Ramos (cell line): ENCODE data around the gene LSM11.
"Not testable (repeated sequence)": the region's sequence is repeated elsewhere in the genome, so short reads cannot be mapped to it uniquely, and the experiment has no call there.

Experiments
- in situ Hi-C: fragments of 300-500 bp; cut with MboI; formaldehyde crosslinking; loops from one replicate; pipeline ENCODE4 v1.14.3; 2022; ENCODE audit warnings: low sequenced_read_pairs; ENCODE audit not compliant: unreplicated experiment

Gene LSM11

GRCh38 chr5:157743163-157744050, at the start of gene LSM11:
TSS of gene LSM11 (plus strand) at chr5:157743712. CDS start at chr5:157743751, 39 bp downstream.
- in situ Hi-C loops, result loop anchor here (10.0 kb wide), 1 partner anchor 409 kb away; no protein-coding TSS in a partner anchor

- in situ Hi-C loops, result not testable (repeated sequence)
These were observed 49.7 kb upstream of the LSM11 start for GRCh38 chr5:157693816-157694215.

GRCh38 chr5:157696154-157696553, 47.4 kb upstream of the LSM11 start:
- in situ Hi-C loops, result not testable (repeated sequence)

- in situ Hi-C loops, result not testable (repeated sequence)
These were observed 44.8 kb upstream of the LSM11 start for GRCh38 chr5:157698674-157699073.

GRCh38 chr5:157703736-157704135, 39.8 kb upstream of the LSM11 start:
- in situ Hi-C loops, result no loop called here

- in situ Hi-C loops, result no loop called here
These were observed 34.6 kb upstream of the LSM11 start for GRCh38 chr5:157708866-157709265.

- in situ Hi-C loops, result no loop called here
These were observed 34.2 kb upstream of the LSM11 start for GRCh38 chr5:157709346-157709745.

GRCh38 chr5:157710431-157710830, 33.1 kb upstream of the LSM11 start:
- in situ Hi-C loops, result loop anchor here (10.0 kb wide), 1 partner anchor 276 kb away; no protein-coding TSS in a partner anchor

GRCh38 chr5:157710882-157711281, 32.6 kb upstream of the LSM11 start:
- in situ Hi-C loops, result loop anchor here (10.0 kb wide), 1 partner anchor 276 kb away; no protein-coding TSS in a partner anchor

GRCh38 chr5:157713830-157714595, 29.5 kb upstream of the LSM11 start:
- in situ Hi-C loops, result loop anchor here (10.0 kb wide), 1 partner anchor 279 kb away; no protein-coding TSS in a partner anchor

GRCh38 chr5:157714596-157714864, 29.0 kb upstream of the LSM11 start:
- in situ Hi-C loops, result loop anchor here (10.0 kb wide), 1 partner anchor 280 kb away; no protein-coding TSS in a partner anchor

GRCh38 chr5:157718519-157718918, 25.0 kb upstream of the LSM11 start:
- in situ Hi-C loops, result loop anchor here (10.0 kb wide), 1 partner anchor 284 kb away; no protein-coding TSS in a partner anchor

GRCh38 chr5:157719245-157719644, 24.3 kb upstream of the LSM11 start:
- in situ Hi-C loops, result loop anchor here (10.0 kb wide), 1 partner anchor 284 kb away; no protein-coding TSS in a partner anchor

GRCh38 chr5:157721159-157721558, 22.4 kb upstream of the LSM11 start:
- in situ Hi-C loops, result no loop called here

GRCh38 chr5:157722895-157723294, 20.6 kb upstream of the LSM11 start:
- in situ Hi-C loops, result not testable (repeated sequence)

- in situ Hi-C loops, result not testable (repeated sequence)
These were observed 16.9 kb upstream of the LSM11 start for GRCh38 chr5:157726607-157727006.

GRCh38 chr5:157727858-157728257, 15.7 kb upstream of the LSM11 start:
- in situ Hi-C loops, result not testable (repeated sequence)

GRCh38 chr5:157729858-157730257, 13.7 kb upstream of the LSM11 start:
- in situ Hi-C loops, result no loop called here

- in situ Hi-C loops, result no loop called here
These were observed 12.6 kb upstream of the LSM11 start for GRCh38 chr5:157730900-157731271.

- in situ Hi-C loops, result no loop called here
These were observed 12.0 kb upstream of the LSM11 start, which contains the start of gene THG1L for GRCh38 chr5:157731272-157732129. TSS of gene THG1L (plus strand) at chr5:157731420. CDS start at chr5:157731441, 21 bp downstream.
